Suprapubic skin (tissue), 4 donors: ENCODE measurements around the gene TMOD1. TPM values are rescaled to one million over a fixed set of nuclear protein-coding genes. Genes with fewer than 3 reads are reported as not detected.

Experiments used
- DNase-seq, 2 donors: peaks; one replicate each; pipeline ENCODE4 v3.0.0-alpha.2; 2019; ENCODE audit warnings: low spot score in 2 of 2
- H3K27ac ChIP-seq: fragments of 200-600 bp; sonication (generic); one replicate; pipeline ENCODE4 v1.5.1; 2019
- H3K27me3 ChIP-seq: fragments of 200-600 bp; sonication (generic); one replicate; pipeline ENCODE4 v1.5.1; 2019
- H3K36me3 ChIP-seq: fragments of 200-600 bp; sonication (generic); one replicate; pipeline ENCODE4 v1.5.1; 2019
- H3K4me1 ChIP-seq: fragments of 200-600 bp; sonication (generic); one replicate; pipeline ENCODE4 v1.5.1; 2019
- H3K4me3 ChIP-seq: fragments of 200-600 bp; sonication (generic); one replicate; pipeline ENCODE4 v1.5.1; 2019; ENCODE audit warnings: mild to moderate bottlenecking
- H3K9me3 ChIP-seq: fragments of 200-600 bp; sonication (generic); one replicate; pipeline ENCODE4 v1.5.1; 2019
- CTCF ChIP-seq, 2 donors: fragments of 200-600 bp in 1 of 2; fragments of 450-650 bp in 1 of 2; sonication (generic) in 1 of 2; IDR thresholded peaks; one replicate each; pipeline ENCODE4 v1.5.1; 2016 to 2019; ENCODE audit warnings: antibody characterized with exemption in 2 of 2, mild to moderate bottlenecking in 1 of 2, moderate library complexity in 1 of 2
- EP300 ChIP-seq: sonication (generic); formaldehyde crosslinking; IDR thresholded peaks from one replicate; pipeline ENCODE4 v1.6.1; 2017; ENCODE audit warnings: antibody characterized with exemption
- POLR2A ChIP-seq, 2 donors: fragments of 450-650 bp; IDR thresholded peaks; one replicate each; pipeline ENCODE4 v1.6.1; 2017; ENCODE audit warnings: antibody characterized with exemption in 2 of 2, mild to moderate bottlenecking in 2 of 2, moderate library complexity in 2 of 2
- POLR2AphosphoS5 ChIP-seq, 3 donors: sonication (generic); formaldehyde crosslinking; IDR thresholded peaks; one replicate each; pipeline ENCODE4 v1.6.1; 2017; ENCODE audit warnings: antibody characterized with exemption in 3 of 3
- WGBS: methylation state at CpG from one replicate; pipeline ENCODE4 v1.1.5; 2018; 5-methylcytosine and 5-hydroxymethylcytosine counted together
- total RNA-seq, 4 donors: library from RNA; depleted of rRNA; stranded (reverse); fragments of >200 nt; gene quantifications; one replicate each; pipeline ENCODE4 v1.1.0, GENCODE V29; 2016

TMOD1 gene
- total RNA-seq, 4 donors from 2014 or later = 1.9 to 4.4 (median 4.0) TPM

DNA sequence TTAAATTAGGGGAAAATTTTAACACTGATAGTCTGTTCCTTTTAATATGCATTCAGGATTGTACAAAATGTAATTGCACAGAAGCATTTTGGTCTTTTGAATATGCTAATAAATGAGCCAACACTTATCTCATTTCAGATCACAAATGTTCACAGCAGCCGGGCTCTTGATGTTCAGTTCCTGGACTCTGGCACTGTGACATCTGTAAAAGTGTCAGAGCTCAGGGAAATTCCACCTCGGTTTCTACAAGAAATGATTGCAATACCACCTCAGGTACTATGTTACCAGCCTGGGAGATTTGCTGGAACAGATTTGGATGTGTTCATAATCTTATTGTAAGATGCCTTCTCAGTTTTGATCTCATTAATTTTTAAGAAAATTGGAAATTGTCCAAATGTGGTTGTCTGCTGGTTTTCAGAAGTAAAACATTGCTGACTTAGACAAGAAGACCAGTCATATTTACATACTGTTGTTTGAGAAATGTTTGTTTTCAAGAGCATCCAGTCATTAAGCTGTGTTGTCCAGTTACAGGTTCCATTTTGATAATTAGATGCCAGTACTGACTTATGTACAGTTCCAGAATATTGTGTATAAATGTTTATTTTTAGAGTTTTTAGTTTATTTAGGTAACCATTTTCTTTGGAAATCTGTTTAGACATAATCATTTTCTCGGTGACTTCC is 23.0 kb upstream of the TMOD1 start:
- 53% methylated on average over 3 of the region's 3 CpGs for WGBS
- peaks cover 29% of the 10 kb centered on the region for H3K36me3 ChIP-seq

GRCh38 chr9:97479496-97480159 is 21.8 kb upstream of the TMOD1 start:
- no peaks in the 10 kb centered on the region for H3K4me1 ChIP-seq
- DNase-seq = no peak
- no peak overlapping the region for H3K27ac ChIP-seq
- TF ChIP-seq EP300 (no peak), POLR2AphosphoS5 (IDR thresholded peaks at IDR 0.05) (no peak), CTCF (IDR thresholded peaks at IDR 0.05) (no peak), POLR2A (IDR thresholded peaks at IDR 0.05) (no peak)
- H3K36me3 ChIP-seq = peaks cover 22% of the 10 kb centered on the region
- H3K4me3 ChIP-seq = no peak overlapping the region
- 78% methylated on average over 5 of the region's 5 CpGs for WGBS
- no peaks in the 10 kb centered on the region for H3K27me3 ChIP-seq
- H3K9me3 ChIP-seq = no peaks in the 10 kb centered on the region

More for the DNA sequence above, 23.0 kb upstream of the TMOD1 start:
- TF ChIP-seq EP300 (no peak), POLR2A (IDR thresholded peaks at IDR 0.05) (no peak), POLR2AphosphoS5 (IDR thresholded peaks at IDR 0.05) (no peak), CTCF (IDR thresholded peaks at IDR 0.05) (no peak)
- no peak for DNase-seq
- no peak overlapping the region for H3K4me3 ChIP-seq
- H3K27ac ChIP-seq = no peak overlapping the region
- no peaks in the 10 kb centered on the region for H3K4me1 ChIP-seq
- H3K27me3 ChIP-seq = no peaks in the 10 kb centered on the region
- H3K9me3 ChIP-seq = no peaks in the 10 kb centered on the region

- DNase-seq = no peak
- Histone ChIP-seq H3K4me1 (no peaks in the 10 kb centered on the region), H3K27me3 (no peaks in the 10 kb centered on the region), H3K9me3 (no peaks in the 10 kb centered on the region), H3K27ac (no peak overlapping the region), H3K4me3 (no peak overlapping the region), H3K36me3 (peaks cover 17% of the 10 kb centered on the region)
- WGBS = 62% methylated on average over 1 of the region's 1 CpG
- TF ChIP-seq POLR2A (IDR thresholded peaks at IDR 0.05) = no peak
- no peak for TF ChIP-seq POLR2AphosphoS5 (IDR thresholded peaks at IDR 0.05)
- no peak for TF ChIP-seq EP300
- TF ChIP-seq CTCF (IDR thresholded peaks at IDR 0.05) = no peak
Observed at GRCh38 chr9:97480174-97480573, 21.3 kb upstream of the TMOD1 start.

GRCh38 chr9:97480749-97481148 is 20.7 kb upstream of the TMOD1 start:
- H3K27ac ChIP-seq = no peak overlapping the region
- H3K27me3 ChIP-seq = no peaks in the 10 kb centered on the region
- H3K4me3 ChIP-seq = no peak overlapping the region
- TF ChIP-seq CTCF (IDR thresholded peaks at IDR 0.05) (no peak), EP300 (no peak), POLR2A (IDR thresholded peaks at IDR 0.05) (no peak), POLR2AphosphoS5 (IDR thresholded peaks at IDR 0.05) (no peak)
- DNase-seq = no peak
- no peaks in the 10 kb centered on the region for H3K4me1 ChIP-seq
- H3K9me3 ChIP-seq = no peaks in the 10 kb centered on the region
- WGBS = 87% methylated on average over 1 of the region's 1 CpG
- H3K36me3 ChIP-seq = peaks cover 15% of the 10 kb centered on the region

DNA sequence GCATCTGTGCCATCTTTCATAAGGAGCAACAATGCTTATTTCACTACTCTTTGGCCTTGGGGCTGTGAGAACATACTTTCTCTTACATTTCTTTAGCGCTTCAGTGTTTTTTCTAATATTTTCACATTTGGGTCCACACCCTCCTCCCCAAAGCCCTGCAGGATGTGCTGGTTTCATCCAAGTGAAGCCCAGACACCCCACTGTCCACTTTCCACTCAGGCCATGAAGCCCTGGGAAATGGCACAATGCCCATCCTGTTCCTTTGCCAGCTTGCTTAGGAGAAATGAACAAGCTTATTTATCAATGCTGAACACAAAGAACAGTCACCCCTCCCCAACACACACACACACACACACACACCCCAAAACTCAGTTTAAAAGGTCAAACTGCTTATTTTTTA is 17.3 kb upstream of the TMOD1 start:
- Histone ChIP-seq H3K27me3 (no peaks in the 10 kb centered on the region), H3K4me1 (no peaks in the 10 kb centered on the region), H3K27ac (no peak overlapping the region), H3K9me3 (no peaks in the 10 kb centered on the region), H3K36me3 (peaks cover 33% of the 10 kb centered on the region), H3K4me3 (no peak overlapping the region)
- no peak for TF ChIP-seq POLR2A (IDR thresholded peaks at IDR 0.05)
- TF ChIP-seq CTCF (IDR thresholded peaks at IDR 0.05) = no peak
- TF ChIP-seq POLR2AphosphoS5 (IDR thresholded peaks at IDR 0.05) = no peak
- no peak for TF ChIP-seq EP300
- 64% methylated on average over 1 of the region's 1 CpG for WGBS
- no peak for DNase-seq
